ENCODE results near the gene ADRB1.

The ADRB1 gene

DNA sequence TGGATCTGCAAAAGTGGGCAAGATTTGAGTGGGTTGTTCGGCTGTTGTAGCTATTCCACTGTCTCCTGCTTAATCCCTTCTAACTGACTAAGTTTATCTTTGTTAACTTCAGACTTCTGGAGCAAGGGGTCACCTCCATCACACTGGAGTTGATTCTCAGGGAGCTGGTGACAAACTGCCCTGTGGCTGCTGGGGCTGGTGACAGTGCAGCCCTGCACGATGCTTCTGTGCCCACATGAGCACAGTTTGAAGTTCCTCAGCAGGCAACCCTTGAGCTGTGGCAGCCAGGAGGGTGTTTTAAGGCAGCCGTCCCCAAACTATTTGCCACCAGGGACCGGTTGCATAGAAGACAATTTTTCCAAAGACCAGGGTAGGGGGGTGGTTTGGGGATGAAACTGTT, 40.5 kb downstream of the ADRB1 start:
- no peaks in the 10 kb centered on the region for H3K27me3 ChIP-seq (ENCODE audit: insufficient read depth, low read depth, severe bottlenecking)
- no peak overlapping the region for H3K4me3 ChIP-seq (ENCODE audit: low read depth, low read length)
- DNase-seq = no peak
- no peaks in the 10 kb centered on the region for H3K36me3 ChIP-seq
- H3K9me3 ChIP-seq (ENCODE audit: severe bottlenecking) = no peaks in the 10 kb centered on the region
- TF ChIP-seq, protein P1, sequence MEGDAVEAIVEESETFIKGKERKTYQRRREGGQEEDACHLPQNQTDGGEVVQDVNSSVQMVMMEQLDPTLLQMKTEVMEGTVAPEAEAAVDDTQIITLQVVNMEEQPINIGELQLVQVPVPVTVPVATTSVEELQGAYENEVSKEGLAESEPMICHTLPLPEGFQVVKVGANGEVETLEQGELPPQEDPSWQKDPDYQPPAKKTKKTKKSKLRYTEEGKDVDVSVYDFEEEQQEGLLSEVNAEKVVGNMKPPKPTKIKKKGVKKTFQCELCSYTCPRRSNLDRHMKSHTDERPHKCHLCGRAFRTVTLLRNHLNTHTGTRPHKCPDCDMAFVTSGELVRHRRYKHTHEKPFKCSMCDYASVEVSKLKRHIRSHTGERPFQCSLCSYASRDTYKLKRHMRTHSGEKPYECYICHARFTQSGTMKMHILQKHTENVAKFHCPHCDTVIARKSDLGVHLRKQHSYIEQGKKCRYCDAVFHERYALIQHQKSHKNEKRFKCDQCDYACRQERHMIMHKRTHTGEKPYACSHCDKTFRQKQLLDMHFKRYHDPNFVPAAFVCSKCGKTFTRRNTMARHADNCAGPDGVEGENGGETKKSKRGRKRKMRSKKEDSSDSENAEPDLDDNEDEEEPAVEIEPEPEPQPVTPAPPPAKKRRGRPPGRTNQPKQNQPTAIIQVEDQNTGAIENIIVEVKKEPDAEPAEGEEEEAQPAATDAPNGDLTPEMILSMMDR (IDR thresholded peaks at IDR 0.05; ENCODE audit: low read depth, low read length) = no peak
- no peak overlapping the region for H3K27ac ChIP-seq

GRCh38 chr10:114087255-114087654, 43.6 kb downstream of the ADRB1 start:
- no peaks in the 10 kb centered on the region for H3K36me3 ChIP-seq
- no peaks in the 10 kb centered on the region for H3K27me3 ChIP-seq (ENCODE audit: insufficient read depth, low read depth, severe bottlenecking)
- no peaks in the 10 kb centered on the region for H3K9me3 ChIP-seq (ENCODE audit: severe bottlenecking)
- TF ChIP-seq, protein P1 (IDR thresholded peaks at IDR 0.05; ENCODE audit: low read depth, low read length) = no peak
- H3K27ac ChIP-seq = no peak overlapping the region
- H3K4me3 ChIP-seq (ENCODE audit: low read depth, low read length) = no peak overlapping the region
- DNase-seq = no peak

DNA sequence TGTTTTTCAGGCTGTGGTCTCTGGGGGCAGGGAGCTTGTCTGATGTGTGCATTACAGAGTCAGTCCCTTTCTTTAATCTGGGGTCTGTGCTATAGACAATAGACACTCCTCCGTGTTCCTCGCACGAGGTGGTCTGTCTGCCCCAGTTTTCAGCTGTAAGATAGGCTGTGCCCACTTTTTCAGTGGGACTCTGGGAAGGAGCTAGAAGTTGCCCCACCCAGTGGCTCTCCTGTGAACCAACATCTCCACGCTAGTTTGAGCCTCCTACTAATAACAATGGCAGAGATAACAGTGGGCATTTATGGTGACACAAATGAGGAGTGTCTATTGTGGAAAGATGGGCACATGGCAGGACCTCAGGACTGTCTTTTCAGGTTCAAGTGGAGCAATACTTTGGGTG, 44.0 kb downstream of the ADRB1 start:
- H3K36me3 ChIP-seq = no peaks in the 10 kb centered on the region
- H3K27ac ChIP-seq = no peak overlapping the region
- TF ChIP-seq, protein P1 (IDR thresholded peaks at IDR 0.05; ENCODE audit: low read depth, low read length) = no peak
- DNase-seq = no peak
- H3K4me3 ChIP-seq (ENCODE audit: low read depth, low read length) = no peak overlapping the region
- no peaks in the 10 kb centered on the region for H3K9me3 ChIP-seq (ENCODE audit: severe bottlenecking)
- no peaks in the 10 kb centered on the region for H3K27me3 ChIP-seq (ENCODE audit: insufficient read depth, low read depth, severe bottlenecking)

DNA sequence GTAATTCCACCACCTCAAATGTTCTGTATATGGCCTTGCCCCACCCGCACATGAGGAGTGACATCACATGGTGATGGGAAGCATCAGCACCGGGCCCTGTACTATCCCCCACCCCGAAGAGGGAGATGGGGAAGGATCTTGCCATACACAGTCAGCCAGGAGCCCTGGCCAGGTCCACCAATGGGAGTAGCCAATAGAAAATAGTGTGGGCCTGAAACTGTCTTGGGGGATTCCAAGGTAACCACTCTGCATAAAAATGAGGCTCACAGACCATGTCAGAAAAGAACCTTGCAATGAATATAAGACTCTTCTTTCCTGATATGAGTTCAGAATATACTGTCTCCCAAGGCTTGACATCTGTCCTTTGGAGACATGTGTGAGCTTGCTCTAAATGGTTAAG, 51.1 kb downstream of the ADRB1 start:
- H3K27ac ChIP-seq = no peak overlapping the region
- no peak overlapping the region for H3K4me3 ChIP-seq (ENCODE audit: low read depth, low read length)
- H3K9me3 ChIP-seq (ENCODE audit: severe bottlenecking) = no peaks in the 10 kb centered on the region
- H3K27me3 ChIP-seq (ENCODE audit: insufficient read depth, low read depth, severe bottlenecking) = no peaks in the 10 kb centered on the region
- DNase-seq = no peak
- TF ChIP-seq, protein P1 (IDR thresholded peaks at IDR 0.05; ENCODE audit: low read depth, low read length) = no peak
- H3K36me3 ChIP-seq = no peaks in the 10 kb centered on the region

DNA sequence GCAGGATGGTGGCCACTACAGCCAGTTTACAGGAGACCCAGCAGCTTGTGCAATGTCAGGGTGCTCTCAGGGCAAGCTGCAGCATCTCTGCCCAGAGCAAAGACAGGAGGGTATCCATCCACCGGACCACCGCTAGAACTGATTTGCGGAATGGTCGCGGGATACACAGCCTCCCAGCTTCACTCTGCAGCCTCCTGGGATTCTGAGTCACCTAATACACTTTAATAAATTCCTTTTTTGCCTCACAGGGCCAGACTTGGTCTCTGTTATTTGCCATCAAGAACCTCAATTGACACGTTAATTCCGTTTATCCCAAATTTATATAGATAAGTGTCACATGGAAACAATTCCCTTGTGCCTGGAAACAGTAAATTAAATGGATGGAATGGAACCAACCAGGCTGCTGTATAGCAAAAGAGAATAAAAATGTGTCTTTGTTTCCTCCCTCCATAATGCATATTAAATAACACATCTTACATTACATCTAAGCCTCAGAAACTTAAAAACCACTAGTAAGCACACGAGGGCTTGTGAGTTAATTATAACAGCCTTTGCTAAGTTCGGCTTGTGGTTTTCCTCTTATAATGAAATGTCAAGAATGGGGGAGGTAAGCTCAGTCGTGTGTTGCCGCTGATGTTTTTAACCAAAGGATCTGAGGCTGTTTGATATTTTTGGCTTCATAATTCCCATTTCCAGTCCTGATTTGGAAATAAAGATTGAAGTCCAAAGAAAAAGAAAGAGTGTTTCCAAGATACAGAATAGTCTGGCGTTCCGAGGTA, 52.1 kb downstream of the ADRB1 start:
- DNase-seq = no peak
- Histone ChIP-seq H3K27me3 (ENCODE audit: insufficient read depth, low read depth, severe bottlenecking) (no peaks in the 10 kb centered on the region), H3K27ac (no peak overlapping the region), H3K4me3 (ENCODE audit: low read depth, low read length) (no peak overlapping the region), H3K36me3 (no peaks in the 10 kb centered on the region), H3K9me3 (ENCODE audit: severe bottlenecking) (no peaks in the 10 kb centered on the region)
- TF ChIP-seq, protein P1 (IDR thresholded peaks at IDR 0.05; ENCODE audit: low read depth, low read length) = no peak

All from WERI-Rb-1 (cell line).